Left kidney (tissue), 2 donors: ENCODE data around the gene PAK5. TPM values are rescaled to one million over a fixed set of nuclear protein-coding genes. Genes with fewer than 3 reads are reported as not detected.

Source experiments
- DNase-seq: peaks from one replicate; pipeline ENCODE4 v3.0.0-alpha.2; 2013
- polyA plus RNA-seq: library from polyadenylated mRNA; unstranded; fragments of 120-200 nt; gene quantifications from one replicate; pipeline ENCODE4 v1.2.1, GENCODE V29; 2013; ENCODE audit not compliant: insufficient read length

The PAK5 gene
- polyA plus RNA-seq, 1 donor = 0.63 TPM

- DNase-seq = no peak
Observed at GRCh38 chr20:9517297-9518162, 321.3 kb downstream of the PAK5 start.

GRCh38 chr20:9516234-9516871 lies 322.5 kb downstream of the PAK5 start:
- DNase-seq = no peak

DNA sequence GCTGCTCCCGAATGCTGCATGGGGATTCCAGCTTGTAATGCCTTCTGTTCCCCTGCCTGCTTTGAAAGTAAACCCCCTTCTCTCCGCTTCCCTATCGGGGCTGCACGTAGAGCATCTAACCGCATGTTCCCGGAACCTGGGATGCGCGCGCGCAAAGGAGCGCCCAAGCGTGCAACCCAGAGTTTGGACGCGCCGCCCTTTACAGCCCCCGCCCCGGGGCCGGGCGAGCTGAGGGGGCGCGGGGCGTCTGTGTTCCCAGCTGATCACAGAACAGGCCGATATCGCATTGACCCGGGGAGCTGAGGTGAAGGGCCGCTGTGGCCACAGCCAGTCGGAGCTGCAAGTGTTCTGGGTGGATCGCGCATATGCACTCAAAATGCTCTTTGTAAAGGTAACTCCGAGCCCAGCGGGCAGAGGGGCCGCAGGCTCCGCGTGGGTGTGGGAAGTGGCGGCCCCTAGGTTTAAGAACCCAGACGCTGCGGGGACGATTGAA lies 323.1 kb downstream of the PAK5 start:
- DNase-seq = no peak

DNA sequence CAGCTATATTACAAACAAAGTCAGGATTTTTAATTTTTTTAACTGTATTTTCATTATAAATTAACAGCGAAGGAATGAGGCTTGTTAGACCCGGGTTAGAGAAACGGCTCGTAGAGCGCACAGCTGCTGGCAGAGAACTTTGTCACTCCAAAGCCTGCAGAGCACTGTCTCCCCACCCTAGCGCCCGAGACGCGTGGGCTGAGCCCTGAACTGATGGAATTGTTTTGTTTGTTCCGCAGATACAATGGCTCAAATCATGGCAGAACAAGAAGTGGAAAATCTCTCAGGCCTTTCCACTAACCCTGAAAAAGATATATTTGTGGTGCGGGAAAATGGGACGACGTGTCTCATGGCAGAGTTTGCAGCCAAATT lies 323.7 kb downstream of the PAK5 start:
- no peak for DNase-seq

- peak; percentile 65 for DNase-seq
Observed at GRCh38 chr20:9514461-9515213, 324.2 kb downstream of the PAK5 start, which contains the start of gene LAMP5. Gene LAMP5 (plus strand): TSS chr20:9514590. CDS start chr20:9514853, 263 bp downstream.

- no peak for DNase-seq
Observed at GRCh38 chr20:9514072-9514460, 324.8 kb downstream of the PAK5 start.

DNA sequence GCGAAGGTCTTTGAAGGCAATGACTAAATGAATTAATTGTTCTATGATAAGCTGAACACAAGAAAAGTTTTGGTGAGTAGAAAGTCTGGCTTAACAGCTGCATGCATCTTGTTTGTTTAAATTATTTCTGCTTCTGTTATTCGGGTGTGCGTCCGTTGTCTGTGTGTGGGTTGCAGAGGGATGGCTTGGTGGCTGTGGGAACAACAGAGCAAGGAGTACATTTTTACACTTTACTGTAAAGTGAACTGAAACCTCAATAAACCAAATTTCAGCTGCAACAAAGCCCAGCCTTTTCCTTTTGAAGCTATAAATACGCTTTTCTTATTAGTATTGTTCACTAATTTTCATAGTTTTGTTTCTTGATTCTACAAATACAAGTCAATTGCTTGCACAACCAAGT lies 328.0 kb downstream of the PAK5 start:
- DNase-seq = no peak

GRCh38 chr20:9509246-9509645 lies 329.6 kb downstream of the PAK5 start:
- no peak for DNase-seq

DNA sequence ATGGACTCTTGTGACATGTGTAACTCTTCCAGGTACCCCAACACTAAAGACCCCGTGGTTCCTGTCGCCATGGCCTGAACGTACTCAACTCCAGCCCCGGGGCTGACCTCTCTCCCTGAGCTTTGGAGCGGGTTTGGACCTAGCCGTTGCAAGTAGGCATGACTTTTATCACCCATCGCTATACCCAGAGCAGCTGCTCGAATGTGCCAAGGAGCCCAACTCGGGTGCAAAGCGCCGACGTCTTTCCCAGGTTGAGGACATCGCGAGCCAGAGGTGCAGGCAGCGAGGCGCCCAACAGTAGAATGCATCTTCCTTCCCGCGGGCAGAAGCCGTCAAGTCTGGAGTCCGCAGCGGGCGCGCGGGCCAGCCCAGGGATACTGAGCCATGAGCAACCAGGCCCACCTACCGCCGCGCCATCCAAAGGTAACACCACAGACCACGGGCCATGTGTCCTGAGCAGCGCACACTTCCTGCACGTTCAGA lies 330.1 kb downstream of the PAK5 start:
- DNase-seq = no peak

DNA sequence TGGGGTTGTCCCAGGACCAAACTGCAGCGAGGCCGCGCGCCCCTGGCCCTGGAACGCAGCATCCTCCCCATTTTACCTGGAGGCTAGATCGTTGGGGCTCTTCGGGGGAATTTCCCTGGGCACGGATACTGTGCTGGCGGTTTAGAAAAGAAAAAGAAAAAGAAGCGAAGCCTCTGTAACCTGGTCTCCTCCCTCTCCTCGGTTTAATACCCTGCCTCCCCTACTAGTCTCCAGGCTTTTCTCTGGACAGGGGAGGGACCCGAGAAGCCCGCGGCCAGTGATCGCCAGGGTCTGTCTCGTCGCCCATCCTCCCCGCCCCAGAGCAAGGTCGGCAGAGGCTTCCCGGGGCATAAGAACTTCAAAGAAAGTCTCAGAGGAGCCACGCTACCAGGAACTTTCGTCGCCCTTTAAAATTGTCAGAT lies 330.6 kb downstream of the PAK5 start:
- no peak for DNase-seq

- DNase-seq = no peak
Observed at GRCh38 chr20:9507544-9508239, 331.2 kb downstream of the PAK5 start.

GRCh38 chr20:9506964-9507369 lies 331.9 kb downstream of the PAK5 start:
- DNase-seq = no peak

DNA sequence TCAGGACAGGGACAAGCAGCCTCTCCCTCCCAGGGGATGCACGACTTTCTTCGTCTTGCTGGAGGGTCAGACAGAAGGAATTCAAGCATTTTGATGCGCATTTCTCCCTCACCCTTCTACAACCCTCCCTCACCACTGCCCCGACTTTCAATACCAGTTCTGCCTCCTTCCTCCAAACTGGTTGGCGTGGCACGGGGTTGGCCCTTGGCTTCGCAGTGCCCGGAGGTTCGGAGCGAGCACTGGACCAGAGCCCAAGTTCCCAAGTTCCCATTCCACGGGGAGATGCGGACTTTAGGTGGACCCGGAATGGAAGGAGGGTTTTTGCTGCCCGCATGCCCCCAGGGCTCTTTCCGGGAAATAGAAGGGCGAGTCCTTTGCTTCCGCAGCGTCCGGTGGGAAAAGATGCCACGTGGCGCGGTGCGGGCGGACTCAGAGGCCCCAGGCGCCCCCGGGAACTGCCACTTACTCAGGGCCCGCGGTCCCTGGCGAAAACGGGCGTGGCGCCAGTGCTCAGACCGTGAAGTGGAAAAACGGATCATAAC lies 332.5 kb downstream of the PAK5 start:
- no peak for DNase-seq

- DNase-seq = no peak
Observed at GRCh38 chr20:9503526-9504245, 335.2 kb downstream of the PAK5 start.

GRCh38 chr20:9501473-9501872 lies 337.4 kb downstream of the PAK5 start:
- DNase-seq = no peak

GRCh38 chr20:9500121-9500520 lies 338.8 kb downstream of the PAK5 start:
- no peak for DNase-seq

GRCh38 chr20:9499126-9499899 lies 339.6 kb downstream of the PAK5 start:
- no peak for DNase-seq

- no peak for DNase-seq
Observed at GRCh38 chr20:9498322-9498721, 340.6 kb downstream of the PAK5 start.

- DNase-seq = no peak
Observed at GRCh38 chr20:9496155-9496554, 342.7 kb downstream of the PAK5 start.

DNA sequence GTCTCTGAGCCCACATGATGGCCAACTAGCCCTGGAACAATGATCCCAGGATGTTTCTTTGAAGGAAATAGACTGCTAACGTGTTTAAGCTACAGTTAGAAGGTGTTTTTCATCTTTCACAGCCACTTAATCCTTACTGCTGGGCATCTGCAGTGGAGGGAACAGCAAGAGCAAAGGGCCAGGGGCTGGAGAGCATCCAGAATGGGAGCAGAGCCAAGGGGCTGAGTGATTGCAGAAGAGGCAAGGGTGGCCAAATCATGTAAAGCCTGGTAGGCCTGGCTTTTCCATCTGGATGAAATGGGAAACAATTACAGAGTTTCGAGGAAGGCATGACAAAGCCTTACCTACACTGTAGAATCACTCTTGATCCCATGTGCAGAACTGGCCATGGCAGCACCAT lies 343.2 kb downstream of the PAK5 start:
- DNase-seq = no peak
